Fibroblast of skin of right biceps (primary cell): ENCODE results near the gene KLHL5.

ENCODE experiments used
- DNase-seq: peaks from one replicate; pipeline ENCODE4 v3.0.0-alpha.2; 2013

The KLHL5 gene

GRCh38 chr4:39044364-39044955 is 17.6 kb upstream of the KLHL5 start:
- DNase-seq = peak; percentile 86

DNA sequence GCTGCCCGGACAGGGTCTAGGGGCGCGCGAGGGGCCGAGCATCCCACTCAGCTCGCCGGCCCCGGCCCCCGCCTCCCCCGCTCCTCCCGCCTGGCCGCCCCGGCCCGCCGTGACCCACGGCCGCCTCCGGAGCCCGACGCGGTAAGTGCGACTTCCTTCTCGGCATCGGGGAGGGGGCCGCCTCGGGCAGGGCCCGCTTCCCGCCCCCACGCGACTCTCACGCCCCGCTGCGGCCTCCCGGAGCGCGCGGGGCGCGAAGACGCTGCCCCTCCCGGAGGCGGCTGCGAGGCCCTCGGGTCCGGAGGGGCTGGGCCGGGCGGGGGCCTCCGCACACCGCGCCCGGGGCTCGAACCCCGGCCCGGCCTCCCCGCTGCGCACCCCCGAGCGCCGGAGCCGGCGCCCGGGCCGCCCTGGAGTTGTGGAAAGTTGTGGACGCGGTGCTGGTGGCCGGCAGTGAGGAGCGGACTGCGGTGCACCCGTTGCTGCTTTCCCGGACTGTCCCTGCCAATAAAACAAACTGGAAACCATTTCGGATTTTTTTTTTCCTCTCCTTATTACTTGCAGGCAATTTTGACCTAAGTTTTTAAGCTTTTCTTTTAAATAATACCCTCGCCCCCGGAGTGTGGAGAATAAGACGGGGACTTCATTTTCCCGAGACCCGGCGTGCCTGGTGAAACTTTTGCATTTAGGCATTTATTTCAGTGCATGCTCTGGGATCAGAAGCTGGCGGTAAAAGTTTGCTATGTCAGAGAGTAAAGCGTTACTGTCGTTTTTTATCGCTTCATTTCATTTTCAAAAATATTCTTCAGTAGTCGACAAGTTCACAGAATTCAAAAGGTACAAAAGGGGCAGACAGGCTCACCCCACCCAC is 16.8 kb upstream of the KLHL5 start:
- peak; percentile 32 for DNase-seq

DNA sequence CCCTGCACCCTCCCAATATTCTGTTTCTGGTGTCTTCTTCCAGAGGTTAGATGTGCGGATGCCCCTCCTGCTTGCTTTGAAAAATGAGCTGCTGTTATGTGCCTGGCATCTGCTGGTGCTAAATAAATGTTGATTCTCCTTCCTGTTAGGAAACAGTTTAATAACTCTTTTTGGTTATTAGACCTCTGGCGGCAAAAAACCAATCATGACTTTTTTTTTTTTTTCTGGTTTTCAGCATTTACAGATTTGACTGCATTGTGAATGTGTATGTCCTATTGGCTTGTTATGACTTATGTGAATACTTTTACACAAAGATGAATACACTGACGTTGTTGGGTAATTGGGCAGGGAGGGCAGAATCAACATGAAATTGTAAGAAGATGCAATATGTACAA is 16.2 kb upstream of the KLHL5 start:
- DNase-seq = no peak

DNA sequence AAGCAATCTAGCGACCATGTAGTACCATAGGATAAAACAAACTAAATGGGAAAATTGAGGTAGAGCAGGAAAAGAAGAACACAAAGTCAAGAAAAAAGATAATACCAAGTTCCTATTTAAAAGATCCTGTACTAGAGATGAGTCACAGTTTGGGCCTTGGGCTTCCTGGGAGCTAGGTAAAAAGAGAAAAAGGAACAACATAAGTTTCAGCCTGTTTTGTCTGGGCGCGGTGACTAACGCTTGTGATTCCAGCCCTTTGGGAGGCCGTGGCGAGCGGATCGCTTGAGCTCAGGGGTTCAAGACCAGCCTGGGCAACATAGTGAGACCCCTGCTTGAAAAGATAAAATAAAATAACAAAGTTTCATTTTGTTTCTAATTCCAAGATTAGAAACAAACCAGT is 15.8 kb upstream of the KLHL5 start:
- peak; percentile 43 for DNase-seq

GRCh38 chr4:39047681-39048080 is 14.4 kb upstream of the KLHL5 start:
- peak; percentile 42 for DNase-seq

GRCh38 chr4:39048311-39048710 is 13.7 kb upstream of the KLHL5 start:
- DNase-seq = no peak

- no peak for DNase-seq
Observed at GRCh38 chr4:39050590-39050989, 11.4 kb upstream of the KLHL5 start.

DNA sequence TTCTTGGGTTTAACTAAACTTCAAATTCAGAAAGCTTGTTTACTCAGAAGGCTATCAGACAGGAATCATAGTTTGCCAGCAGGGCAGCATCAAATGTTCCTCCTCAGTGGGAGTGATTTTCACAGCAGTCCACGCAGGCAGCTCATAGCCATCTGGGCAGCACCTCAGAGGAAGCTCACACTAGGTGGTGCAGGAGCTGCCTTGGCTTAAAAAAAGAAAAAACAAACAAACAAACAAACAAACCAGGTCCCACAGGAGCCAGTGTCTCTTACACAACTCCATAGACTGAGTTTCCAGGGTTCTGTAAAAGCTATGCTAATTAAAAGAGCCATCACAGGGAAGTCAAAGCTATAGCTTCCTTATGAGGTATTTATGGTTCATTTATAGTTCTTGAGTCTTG is 10.5 kb upstream of the KLHL5 start:
- DNase-seq = no peak

DNA sequence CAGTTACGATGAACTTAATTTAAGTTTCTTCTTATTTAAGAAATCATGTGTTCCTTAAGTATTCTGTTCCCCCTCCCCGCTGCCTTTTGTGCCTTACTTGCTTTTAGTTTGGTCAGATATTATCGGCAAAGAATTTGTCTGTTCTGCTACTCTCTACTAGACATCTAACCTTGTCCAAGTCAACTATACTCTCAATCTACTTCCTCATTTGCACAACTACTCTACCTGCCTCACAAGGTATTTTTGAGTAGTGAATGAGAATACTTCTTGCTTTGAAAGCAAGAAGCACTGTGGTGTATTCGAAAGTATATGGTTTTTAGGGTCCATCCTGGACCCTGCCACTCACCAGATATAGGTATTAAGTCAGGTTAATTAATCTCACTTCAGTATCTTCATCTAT is 8.0 kb upstream of the KLHL5 start:
- DNase-seq = no peak

- DNase-seq = no peak
Observed at GRCh38 chr4:39054497-39054896, 7.5 kb upstream of the KLHL5 start.

DNA sequence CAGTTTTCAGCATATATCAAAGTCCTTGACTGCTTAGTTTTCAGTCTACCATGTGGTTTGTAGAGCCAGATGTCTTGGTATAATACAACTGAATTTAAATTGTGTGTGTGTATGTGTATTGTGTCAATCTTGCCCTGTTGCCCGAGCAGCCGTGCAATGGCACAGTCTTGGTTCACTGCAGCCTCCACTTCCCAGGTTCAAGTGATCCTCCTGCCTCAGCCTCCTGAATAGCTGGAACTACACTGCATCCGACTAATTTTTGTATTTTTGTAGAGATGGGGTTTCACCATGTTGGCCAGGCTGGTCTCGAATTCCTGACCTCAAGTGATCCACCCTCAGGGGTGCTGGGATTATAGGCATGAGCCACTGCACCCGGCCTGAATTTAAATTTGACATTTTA is 6.0 kb upstream of the KLHL5 start:
- no peak for DNase-seq

DNA sequence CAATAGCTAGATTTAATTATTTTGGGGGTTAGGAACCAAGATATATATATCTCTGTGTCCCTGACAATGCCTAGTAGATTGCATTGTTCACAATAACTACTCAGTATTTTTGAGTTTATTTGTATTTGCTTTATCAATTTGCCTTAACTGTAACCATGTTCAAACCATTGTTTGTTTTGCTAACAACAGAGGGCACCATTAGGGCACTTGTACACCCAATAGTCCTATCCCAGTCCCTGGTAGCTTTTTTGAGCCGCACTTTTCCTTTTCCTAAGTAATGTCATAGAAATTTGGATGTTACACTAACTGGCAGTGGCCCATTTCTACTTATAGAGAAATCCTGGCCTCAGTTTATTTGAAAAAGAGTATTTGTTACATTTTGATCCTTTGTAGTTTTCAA is 575 bp upstream of the KLHL5 start:
- no peak for DNase-seq

DNA sequence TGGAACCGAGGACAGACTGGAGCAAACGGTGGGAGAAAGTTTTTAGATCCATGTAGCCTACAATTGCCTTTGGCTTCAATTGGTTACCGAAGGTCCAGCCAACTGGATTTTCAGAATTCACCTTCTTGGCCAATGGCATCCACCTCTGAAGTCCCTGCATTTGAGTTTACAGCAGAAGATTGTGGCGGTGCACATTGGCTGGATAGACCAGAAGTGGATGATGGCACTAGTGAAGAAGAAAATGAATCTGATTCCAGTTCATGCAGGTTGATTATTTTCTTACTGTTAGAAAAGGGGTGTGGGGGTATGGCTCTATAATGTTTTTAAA is 702 bp downstream of the KLHL5 start:
- DNase-seq = no peak

GRCh38 chr4:39063430-39063829 is 1.4 kb downstream of the KLHL5 start:
- no peak for DNase-seq

GRCh38 chr4:39066371-39066770 is 4.3 kb downstream of the KLHL5 start:
- no peak for DNase-seq

DNA sequence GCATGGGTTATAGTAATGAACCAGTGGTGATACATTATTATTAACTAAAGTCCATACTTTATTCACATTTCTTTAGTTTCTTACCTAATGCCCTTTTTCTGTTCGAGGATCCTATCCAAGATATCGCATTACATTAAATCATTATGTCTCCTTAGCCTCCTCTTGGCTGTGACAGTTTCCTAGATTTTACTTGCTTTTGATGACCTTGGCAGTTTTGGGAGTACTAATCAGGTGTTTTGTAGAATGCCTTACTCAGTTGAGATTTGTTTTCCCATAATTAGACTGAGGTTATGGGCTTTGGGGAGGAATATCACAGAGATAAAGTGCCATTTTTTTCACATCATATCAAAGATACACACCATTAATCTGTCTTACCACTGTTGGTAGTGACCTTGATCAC is 5.0 kb downstream of the KLHL5 start:
- DNase-seq = no peak

GRCh38 chr4:39067451-39067850 is 5.4 kb downstream of the KLHL5 start:
- DNase-seq = peak; percentile 26

- no peak for DNase-seq
Observed at GRCh38 chr4:39068907-39069306, 6.9 kb downstream of the KLHL5 start.

GRCh38 chr4:39078829-39079228 is 16.8 kb downstream of the KLHL5 start:
- DNase-seq = no peak

- DNase-seq = peak; percentile 78
Observed at GRCh38 chr4:39083164-39083563, 21.1 kb downstream of the KLHL5 start.

DNA sequence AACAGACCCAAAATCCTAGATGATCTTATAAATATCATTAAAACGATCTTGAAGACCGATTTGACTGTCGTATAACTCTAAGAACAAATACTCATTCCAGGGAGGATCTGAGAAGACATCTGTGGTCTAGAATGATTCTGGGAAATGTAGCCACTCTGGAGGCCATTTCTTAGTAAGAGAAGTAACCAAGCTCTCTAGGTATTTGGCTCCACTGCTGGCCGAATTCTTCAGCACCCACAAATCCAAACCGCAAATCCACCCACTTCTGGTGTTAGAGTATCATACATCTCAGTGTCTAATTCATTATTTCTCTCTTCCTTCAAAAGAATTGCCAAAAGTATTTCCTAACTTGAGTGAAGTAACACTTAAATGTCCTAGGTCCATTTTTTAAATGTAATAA is 23.9 kb downstream of the KLHL5 start:
- DNase-seq = peak; percentile 60

DNA sequence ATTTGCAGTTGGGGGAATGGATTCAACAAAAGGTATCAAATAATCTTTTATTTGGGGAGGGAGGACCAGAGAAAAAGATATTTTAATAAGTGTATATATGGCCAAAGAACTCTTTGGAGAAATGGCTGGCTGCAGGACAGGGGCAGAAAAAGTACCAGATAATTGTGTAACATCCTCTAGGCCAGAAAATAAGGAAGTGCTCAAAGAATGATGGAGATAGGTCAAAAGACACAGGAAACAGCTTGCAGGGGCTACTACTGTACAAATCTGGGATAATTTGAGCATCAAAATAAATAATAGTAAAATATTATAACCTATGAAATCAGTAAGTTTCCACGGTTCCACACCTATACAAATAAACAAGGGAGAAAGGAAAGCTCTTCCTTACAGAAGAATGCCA is 34.8 kb downstream of the KLHL5 start:
- DNase-seq = no peak

DNA sequence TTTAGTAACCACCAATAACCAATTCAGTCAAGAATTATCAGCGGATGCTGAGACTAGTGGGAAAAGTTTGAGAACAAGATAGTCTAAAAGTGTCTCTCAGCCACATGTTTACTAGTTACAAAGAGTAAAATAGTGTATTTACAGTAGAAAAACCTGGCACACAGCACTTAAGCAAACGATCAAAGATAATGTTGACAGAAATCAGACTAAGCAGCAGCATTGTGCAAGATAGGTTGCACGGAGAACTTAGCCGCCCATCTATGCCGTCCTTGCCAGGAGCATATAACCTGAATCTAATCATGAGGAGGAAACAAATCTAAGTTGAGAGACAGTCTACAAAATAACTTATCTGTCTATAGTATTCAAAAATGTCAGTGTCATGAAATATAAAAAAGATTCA is 35.3 kb downstream of the KLHL5 start:
- no peak for DNase-seq

GRCh38 chr4:39102297-39102696 is 40.3 kb downstream of the KLHL5 start:
- DNase-seq = no peak

DNA sequence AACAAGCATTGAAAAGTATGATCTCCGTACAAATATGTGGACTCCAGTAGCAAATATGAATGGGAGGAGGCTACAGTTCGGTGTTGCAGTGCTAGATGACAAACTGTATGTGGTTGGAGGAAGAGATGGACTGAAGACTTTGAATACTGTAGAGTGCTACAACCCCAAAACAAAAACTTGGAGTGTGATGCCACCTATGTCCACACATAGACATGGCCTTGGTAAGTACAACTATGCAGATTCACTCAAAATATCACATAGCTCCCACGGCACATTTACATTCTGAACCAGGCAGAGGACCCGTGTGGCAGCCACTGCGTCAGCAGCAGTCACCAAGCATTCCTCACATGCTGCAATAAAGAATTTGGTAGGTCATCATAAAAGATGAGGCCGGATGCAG is 41.3 kb downstream of the KLHL5 start:
- DNase-seq = no peak
